Stimulated activated CD8-positive, alpha-beta memory T cell treated with anti-CD3 and anti-CD28 coated beads, Interleukin-15, amount 100 ng/mL, for 48 hours (primary cell): ENCODE results near the gene CYP27C1.

ENCODE experiments used
- DNase-seq, 2 donors: peaks; one replicate each; pipeline ENCODE4 v3.0.0-alpha.2; 2020; ENCODE audit warnings: low read depth in 2 of 2

The CYP27C1 gene

DNA sequence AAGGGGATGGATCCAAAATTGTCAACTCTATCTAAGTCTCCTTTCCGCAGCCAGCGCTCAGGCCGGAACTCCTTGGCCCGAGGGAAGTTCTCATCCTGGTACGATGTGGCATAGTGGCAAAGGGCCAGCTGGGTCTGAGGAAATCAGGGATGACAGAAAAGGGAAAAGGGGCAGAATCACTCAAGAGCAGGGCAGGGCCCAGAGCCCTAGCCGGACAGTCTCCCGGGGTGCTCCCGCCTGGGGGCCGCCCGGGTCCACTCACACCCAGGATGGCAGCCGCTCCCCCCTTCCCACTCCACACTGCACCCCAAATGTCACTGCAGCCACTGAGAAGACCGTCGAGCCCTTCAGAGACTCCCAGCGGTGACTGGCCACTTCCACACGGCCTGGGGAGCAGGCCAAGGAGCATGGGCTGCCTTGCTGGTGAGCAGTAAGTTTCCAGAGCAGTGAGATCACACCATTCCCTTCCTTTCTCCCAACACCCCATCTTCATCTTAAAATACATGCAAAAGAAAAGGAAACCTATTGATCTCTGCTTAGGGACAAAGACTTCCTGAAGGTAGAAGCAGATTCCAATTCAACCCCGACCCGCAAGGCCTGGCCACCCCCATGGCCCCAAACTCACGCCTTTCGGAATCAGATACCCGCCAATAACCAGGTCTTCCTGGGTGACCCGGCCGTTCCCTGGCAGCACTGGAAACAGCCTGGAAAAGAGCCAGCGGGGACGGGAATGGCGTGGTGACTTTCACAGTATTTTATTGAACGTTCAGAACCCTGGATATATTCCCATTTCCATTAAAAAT is 26.7 kb downstream of the CYP27C1 start:
- DNase-seq, result no peak

DNA sequence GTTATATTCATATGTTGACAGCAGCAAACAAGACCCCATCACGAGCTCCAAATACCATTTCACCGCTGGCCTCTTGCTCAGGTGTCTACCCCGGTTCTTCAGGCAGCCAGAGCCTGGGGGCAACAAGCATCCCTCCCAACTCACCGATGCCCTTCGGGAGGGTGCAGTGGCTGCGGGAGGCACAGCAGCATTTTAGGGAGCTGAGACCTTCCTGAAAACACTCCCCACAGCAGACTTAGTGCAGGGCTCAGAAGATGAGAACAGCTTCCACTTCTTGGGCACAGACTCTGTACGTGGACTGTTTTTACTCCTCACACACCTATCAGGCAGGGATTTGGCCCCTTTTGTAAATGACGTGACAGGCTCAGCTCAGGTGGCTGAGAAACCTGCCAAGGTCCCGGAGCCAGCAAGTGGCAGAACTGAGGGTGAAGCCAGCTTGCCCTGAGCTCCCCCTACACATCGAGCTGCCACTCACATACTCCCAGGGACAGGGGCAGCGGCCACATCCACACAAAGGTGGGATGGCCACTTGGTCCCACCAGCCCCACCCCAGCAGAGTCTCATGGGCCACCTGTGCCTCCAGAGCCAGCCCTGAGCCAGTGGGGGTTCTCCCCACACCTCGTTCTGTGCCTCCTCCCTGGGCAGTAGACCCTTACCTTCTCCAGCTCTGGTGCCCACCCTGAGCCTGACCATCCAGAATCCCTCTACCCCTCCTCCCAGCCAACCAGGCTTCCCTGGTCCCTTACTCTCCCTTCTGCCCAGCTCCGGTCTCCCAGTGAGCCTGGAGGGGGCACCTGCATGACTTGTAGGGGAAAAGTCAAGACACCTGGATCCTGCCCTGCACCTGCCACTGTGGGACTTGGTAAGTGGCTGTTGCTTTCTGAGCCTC is 28.5 kb downstream of the CYP27C1 start:
- no peak for DNase-seq

DNA sequence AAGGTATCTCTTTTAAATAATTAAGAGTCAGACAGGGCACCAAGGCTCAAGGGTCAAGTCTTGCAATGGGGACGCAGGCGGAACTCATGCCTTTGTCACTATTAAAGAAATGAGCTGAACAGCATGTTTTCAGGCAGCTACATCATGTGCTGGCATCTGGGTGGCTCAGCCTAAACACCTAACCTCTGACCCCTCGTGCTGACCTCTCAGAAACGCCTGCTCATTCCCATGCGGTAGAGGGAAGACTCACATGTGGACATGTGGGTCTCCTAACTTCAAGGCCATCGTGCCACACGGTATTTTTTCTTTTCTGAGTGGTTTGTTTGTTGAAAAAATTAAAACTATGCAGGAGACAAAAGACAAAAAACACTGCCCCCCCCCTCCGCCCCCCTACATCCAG is 31.3 kb downstream of the CYP27C1 start:
- no peak for DNase-seq

DNA sequence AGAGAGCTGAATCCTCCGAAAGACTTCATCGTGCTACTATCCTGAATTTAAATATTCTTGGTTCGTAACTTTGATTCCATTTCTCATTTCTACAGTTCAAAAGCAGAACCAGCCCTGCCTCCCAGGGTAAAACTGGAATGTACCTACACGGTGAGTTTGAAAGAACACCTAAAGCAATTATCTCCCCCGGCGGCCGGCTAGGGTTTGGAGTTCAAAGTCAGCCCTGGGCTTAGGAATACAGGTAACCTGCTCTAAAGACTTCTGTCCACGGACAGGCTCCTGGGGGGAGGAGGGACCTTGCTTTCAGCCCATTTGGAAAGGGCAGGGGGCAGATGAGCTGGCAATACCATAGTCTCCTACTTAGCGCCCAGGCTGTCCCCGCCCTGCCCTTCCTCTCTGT is 32.3 kb downstream of the CYP27C1 start:
- DNase-seq, result no peak

DNA sequence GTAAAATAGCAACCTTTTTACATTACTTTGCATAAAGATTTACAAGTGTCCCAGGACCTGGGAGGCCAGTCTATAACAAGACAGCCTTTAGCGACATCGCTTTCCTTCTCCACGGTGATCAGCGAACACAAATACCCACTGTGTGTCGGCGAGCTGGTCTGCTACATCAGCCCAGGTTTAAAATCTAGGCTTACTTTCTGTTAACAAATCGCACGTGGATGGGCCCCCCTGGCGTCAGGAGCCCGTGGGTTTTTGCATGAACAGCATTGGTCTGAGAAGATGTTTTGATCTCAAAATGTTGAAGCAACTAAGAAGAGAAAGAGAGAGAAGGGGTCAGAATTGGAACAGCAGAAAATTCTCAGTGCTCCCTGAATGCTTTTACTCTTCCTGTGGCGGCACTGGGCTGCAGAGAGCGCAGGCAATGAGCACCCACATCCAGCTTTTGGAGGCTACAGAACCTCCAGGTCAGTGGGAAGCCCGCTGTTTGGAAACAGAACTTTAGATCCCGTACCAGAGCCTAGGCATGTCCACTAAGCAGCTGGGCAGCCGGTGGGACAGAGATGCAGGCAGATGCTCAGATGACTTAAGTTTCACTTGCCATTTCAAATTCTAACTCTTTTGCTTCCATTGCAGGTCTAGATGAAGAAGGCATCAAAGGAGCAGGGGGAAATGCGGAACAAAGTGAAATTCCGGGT is 32.9 kb downstream of the CYP27C1 start:
- DNase-seq, result no peak

DNA sequence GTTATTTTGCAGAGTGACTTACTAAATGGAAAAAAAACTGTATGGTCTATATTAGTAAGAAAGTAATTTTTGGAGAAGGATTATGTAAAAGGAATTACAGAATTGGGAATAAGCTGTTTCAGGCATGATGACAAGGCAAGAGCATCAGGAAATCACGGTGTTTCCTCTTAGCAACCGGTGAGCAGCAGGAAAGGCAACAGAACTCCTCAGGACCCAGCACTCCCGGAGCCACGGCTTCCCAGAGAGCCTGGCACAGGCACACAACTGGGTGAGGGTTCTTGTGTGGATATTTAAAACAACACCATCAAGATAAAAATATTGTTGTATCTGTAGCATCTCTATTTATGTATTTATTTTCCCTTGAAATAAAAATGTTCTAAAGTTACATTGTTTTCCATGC is 34.4 kb downstream of the CYP27C1 start:
- no peak for DNase-seq

DNA sequence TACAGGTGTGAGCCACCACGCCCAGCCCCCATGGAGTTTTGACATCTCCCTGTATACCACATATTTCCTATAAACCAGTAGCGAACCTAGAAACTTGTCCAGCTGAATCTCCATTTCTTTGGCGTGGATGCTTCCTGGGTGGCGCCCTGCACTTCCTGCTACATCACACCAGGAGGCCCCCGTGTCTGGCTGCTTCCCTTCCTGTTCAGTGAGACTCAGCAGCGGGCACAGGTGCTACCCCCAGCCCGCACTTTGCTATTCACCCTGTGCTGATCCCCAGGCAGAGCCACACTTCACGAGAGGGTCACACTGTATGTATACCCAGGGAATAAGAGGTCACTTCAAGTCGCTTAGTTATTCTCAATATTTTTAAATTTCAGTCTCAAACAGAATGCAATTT is 35.0 kb downstream of the CYP27C1 start:
- DNase-seq, result no peak

DNA sequence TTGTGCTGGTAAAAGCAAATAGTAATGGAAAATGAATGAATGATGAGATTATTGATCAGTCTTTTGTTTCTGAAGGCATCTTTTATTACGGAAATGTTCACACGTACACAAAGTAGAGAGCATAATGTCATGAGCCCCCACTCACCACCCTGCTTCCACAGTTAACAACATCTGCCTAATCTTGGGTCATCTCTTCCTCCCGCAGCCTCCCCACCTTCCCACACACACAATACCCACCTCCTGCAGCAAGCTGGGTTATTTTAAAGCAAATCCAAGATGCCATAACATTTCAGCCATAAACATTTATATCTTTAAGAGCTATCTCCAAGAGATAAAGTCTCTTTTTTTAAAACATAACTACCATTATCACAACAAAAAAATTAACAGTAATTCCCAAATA is 36.3 kb downstream of the CYP27C1 start:
- DNase-seq, result no peak

DNA sequence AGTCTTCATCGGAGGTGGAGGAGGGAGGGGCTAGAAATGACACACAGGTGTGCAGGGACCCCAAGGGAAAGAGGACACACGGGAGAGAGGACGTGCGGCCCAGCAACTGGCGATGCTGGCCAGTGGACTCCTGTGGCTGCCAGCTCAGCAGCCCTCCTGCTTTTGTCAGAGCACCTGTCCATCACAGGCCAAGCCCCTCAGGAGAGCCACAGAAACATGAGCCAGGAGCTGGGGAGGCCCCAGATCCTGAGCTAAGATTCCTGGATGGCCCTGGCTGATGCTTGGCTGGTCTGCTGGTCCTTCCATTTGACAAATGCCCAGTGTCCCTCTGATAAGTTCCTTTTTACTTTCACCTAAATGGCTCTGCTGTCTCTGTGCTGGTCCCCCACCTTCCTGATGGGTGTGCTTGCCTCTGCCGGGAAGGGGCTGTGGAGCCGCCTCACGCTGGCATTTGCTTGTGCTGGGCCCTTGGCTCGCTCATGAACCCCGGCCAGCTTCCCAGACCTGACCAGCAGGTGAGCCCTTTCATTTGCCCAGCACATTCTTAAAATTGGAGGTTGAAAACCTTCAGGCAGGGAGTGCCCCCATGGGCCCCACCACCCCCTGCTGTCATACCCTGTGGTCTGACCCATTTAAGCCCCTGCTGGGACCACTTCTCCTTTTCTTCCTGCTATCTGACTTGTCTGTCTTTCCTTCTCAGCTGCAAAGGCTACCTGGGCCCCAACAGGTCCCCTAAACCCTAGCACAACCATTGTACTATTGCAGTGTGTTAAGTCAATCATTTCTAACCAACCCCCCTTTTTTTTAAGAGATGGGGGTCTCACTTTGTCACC is 37.3 kb downstream of the CYP27C1 start:
- no peak for DNase-seq

DNA sequence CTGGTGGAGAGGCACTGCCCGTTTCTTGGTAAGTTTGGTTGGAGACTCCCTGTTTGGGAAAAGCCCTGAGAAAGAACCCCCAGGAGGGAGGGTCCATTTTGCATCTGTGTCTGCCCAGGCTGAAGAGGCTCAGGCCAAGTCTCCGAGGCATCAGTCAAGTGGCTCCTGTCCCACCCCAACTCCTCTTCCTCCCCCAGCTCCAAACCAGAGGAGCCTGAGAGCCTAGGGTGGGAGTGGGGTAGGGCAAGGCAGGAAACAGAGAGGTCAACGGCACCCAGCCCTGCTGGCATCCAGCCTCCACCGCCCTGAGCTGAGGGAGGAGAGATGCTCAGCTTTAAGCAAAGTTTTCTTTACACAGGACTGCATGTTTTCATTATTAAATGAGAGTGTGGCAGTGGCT is 38.2 kb downstream of the CYP27C1 start:
- DNase-seq, result no peak

DNA sequence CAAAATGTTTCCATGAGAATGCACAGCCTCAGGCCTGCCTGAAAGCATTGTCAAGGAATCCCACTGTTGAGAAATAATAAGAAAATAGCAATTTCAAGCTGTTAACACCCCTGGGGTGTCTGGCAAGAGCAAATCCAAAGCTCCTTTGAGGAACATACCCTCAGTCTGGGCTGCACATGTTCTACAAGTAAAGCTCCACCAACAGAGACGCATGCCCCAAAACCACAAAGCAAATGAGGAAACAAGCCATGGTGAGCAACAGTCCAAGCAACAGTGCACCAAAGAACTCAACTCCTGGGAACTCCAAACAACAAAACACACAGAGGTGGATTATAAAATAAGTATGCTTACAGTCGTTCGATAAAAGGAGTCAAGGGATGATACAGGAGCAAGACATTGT is 40.3 kb downstream of the CYP27C1 start:
- no peak for DNase-seq

DNA sequence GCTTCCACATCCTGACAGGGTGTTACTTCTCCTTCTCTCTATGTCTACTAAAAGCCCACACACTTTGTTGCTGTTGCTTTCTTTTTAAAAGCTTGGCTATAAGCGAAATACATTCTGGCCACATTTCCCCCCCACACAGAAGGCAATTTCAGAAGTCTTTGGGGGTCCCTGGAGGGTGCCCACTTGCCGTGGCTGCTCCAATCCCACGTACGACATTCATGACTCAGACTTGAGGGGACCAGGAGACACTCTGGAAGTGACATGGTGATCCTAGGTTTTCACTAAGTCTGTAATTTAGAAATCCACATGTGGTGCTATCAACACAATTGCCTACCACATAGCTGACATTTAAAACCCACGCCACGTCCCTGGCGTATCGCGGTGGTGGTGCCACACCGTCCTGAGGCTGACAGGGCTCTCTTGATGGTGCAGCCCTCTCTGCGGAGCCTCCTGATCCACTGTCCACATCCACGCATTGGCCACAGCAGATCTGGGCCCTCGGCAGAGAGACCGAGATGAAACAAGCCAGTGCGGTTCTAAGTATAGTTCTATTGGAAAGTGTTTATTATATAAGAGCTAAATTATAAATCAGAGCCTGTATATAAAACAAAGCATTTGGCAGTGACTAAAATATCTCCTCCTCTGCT is 42.4 kb downstream of the CYP27C1 start:
- no peak for DNase-seq

DNA sequence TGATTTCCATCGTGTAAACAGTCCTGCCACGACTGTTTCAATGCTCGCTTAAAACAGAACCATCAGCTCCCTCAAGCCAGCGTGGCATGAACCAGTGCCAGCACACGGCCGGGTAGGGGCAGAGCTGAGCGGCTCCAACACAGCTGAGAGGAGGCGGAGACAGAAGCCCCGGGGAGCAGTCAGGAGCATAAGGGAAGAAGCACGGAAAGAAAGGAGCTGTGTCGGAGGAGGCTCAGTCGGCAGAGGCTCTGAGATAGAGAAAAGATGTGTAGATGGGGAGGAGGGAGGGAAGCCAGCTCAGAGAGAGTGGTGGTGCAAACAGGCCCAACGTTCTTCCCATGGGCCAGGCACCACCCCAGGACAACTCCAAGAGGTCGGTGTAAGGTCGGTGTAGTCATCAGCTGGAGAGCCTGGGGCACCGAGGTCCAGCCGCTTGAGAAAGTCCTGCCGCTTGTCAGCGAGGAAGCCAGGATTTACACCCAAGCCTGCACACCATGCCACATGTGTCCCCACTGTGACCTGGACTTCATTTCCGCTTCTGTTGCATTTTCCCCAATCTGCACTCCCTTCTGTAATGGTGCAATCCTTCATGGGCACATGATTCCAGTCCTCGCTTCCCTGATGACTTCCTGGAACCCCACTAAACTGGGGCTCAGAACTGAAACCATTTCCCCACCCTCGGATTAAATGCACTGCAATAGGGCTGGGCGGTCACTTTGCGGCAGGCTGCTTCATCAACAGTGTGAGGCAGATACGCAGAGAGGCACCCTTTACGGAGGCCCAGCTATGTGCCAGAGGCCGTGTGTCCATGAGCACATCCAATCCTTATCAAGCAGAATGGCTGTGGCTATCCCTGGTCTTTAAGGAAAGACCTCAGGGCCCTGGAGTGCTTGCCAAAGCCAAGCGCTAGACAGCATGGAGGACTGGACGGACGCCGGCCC is 43.5 kb downstream of the CYP27C1 start:
- no peak for DNase-seq

DNA sequence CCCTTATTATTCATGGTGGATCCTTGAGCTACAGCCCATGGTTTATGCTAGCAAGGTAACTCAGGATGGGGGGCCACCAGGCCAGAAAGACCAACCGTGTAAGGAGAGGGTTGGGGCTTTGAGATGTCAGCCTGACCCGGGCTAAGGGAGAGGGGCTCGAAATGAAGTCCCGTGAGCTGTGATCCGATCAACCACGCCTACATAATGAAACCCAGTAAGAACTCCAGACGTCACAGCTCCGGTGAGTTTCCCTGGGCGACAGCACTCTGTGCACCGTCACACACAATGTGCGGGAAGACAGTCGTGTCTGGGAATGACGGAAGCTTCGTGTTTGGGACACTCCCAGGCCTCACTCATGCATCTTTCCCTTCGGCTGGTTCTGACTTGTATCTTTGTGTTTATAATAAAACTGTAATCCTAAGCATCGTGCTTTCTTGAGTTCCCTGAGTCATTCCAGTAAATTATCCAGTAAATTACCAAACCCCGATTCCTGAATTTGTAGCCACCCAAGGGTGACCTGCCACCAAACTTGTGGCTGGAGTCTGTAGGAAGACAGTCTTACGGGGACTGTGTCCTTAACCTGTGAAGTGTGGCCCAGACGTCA is 44.2 kb downstream of the CYP27C1 start:
- DNase-seq, result no peak

DNA sequence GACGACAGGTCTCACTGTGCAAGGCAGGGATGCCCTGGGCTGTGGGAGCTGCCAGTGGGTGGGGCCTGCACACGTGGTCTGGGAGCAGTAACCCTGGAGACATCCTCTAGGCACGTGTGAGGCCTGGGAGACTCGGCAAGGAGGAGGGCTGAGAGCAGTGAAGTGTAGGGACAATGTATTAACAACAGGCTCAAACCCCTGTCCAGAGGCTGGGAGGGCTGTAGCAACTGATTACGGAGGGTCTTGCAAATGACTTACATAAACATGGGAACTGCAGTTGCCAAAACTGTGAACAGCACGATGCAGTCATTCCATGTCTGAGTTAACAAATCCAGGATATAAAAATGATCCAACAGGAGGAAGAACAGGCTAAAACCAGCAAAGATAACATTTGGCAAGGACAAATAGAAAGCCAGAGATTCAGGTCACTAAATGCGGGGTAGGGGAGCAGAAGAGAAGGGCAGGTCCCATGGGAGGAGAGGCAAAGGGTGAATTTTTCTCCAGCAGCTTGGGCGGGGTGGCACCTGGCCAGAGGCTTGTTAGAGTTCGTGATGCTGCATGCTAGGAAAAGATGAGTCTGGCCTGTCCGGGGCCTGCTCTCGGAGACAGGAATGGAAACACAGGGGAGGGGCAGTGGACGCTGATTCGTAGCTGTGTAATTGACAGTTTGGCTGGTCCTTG is 44.9 kb downstream of the CYP27C1 start:
- DNase-seq, result no peak

DNA sequence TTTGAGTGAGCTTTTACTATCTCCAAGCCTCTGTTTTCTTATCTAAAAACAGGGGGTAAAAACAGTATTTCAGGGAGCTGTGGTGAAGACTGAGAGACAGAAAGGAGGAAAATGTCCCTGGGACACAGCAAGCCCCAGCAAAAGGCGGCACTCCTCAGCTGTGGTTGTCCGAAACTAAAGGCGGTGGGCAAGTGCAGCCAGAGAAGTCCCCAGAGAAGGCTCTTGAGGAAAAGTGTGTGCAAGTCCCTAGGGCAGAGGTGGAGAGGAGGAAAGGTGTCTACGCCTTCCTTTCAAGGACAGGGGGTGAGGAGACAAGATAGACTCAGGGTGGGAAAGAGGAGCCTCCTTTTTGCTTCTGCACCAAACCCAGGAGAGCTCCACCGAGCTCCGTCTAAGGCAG is 45.5 kb downstream of the CYP27C1 start:
- no peak for DNase-seq

DNA sequence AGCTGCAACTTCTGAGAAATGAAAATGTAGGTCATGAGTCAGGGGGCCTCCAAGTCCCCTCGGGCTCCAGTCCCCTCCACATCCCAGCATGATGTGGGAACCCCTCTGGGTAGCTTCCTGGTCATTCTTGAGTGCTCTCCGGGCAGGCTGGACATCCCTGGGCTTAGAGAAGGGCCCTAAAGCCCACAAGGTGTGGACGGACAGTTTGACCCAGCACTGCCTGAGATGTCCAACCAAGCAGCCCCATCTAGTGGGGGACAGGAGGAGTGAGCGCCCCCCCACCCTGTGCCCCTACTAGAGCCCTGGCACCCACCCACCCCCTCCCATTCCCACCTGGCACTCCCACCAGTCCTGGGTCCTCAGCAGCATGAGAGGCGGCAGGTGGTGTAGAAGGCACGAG is 46.0 kb downstream of the CYP27C1 start:
- no peak for DNase-seq

DNA sequence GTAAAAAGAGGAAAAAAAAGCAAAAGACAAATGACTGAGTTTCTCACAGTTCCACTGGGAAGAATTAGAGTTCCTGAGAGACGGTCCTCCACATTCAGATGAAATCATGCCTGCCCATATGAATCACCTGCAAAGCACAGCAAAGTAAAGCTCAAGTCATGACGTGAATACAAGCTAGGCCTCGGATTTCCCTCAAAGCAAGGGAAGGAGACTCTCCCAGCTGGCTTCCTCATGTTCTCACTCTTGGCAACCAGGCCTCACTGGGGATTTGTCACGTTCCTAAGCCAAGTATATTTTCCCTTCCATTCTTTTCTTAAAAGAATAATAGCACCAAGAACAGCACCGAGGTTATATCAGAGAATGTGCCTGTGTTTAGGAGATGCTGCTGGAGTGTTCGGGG is 47.0 kb downstream of the CYP27C1 start:
- DNase-seq, result no peak

DNA sequence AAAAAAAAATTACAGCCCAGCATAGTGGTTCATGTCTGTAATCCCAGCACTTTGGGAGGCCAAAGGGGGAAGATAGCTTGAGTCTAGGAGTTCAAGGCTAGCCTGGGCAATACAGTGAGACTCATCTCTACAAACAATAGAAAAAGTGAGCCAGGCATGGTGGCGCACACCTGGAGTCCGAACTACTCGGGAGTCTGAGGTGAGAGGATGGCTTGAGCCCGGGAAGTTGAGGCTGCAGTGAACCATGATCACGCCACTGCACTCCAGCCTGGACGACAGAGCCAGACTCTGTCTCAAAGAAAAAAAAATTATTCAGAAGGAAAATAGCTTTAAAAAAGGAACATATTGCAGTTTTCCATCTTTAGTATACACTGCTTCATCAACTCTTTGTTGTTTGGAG is 47.8 kb downstream of the CYP27C1 start:
- DNase-seq, result no peak
